Epithelial cell of proximal tubule (primary cell): ENCODE measurements around the gene RGS10. TPM values are rescaled to one million over a fixed set of nuclear protein-coding genes. Genes with fewer than 3 reads are reported as not detected.

ENCODE experiments used
- DNase-seq: peaks from one replicate; pipeline ENCODE4 v3.0.0-alpha.2; 2011; ENCODE audit warnings: low read depth
- H3K4me3 ChIP-seq: 2 replicates; pipeline ENCODE4 v1.5.1; 2011; ENCODE audit warnings: low read depth, mild to moderate bottlenecking, low read length
- total RNA-seq: library from RNA; depleted of rRNA; stranded (reverse); fragments of >200 nt; gene quantifications from 2 replicates; pipeline ENCODE4 v1.2.3, GENCODE V29; 2015
- TF ChIP-seq, protein P1 (sequence below): conservative IDR thresholded peaks from 2 replicates; pipeline ENCODE4 v1.5.1; 2012; ENCODE audit warnings: low read depth, mild to moderate bottlenecking, low read length

RGS10 gene
- total RNA-seq, 1 donor from 2014 or later, result 85.9 TPM

DNA sequence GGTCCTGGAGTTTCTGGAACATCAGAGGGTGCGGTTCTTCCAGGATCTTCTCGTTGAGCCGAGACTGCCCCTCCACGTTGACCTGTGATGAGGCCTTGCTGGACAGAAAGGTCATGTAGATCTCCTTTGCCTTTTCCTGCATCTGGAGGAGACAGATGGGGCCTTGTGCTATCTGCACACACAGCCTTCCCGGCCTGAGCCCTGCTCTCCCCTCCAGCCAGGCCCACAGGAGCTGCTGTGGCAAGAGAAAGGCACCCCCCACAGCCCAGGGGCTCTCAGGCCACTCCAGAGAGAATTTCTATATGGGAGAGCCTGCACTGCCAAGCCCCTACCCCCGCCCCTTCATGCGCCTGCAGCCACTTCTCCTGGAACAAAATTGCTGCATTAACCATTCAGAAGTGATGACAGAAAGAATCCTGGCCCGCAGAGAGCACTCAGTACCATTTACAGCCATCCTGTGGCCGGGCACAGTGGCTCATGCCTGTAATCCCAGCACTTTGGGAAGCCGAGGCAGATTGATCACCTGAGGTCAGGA lies 26.9 kb downstream of the RGS10 start:
- TF ChIP-seq, protein P1, sequence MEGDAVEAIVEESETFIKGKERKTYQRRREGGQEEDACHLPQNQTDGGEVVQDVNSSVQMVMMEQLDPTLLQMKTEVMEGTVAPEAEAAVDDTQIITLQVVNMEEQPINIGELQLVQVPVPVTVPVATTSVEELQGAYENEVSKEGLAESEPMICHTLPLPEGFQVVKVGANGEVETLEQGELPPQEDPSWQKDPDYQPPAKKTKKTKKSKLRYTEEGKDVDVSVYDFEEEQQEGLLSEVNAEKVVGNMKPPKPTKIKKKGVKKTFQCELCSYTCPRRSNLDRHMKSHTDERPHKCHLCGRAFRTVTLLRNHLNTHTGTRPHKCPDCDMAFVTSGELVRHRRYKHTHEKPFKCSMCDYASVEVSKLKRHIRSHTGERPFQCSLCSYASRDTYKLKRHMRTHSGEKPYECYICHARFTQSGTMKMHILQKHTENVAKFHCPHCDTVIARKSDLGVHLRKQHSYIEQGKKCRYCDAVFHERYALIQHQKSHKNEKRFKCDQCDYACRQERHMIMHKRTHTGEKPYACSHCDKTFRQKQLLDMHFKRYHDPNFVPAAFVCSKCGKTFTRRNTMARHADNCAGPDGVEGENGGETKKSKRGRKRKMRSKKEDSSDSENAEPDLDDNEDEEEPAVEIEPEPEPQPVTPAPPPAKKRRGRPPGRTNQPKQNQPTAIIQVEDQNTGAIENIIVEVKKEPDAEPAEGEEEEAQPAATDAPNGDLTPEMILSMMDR, result no peak
- H3K4me3 ChIP-seq, result no peak overlapping the region
- no peak for DNase-seq

DNA sequence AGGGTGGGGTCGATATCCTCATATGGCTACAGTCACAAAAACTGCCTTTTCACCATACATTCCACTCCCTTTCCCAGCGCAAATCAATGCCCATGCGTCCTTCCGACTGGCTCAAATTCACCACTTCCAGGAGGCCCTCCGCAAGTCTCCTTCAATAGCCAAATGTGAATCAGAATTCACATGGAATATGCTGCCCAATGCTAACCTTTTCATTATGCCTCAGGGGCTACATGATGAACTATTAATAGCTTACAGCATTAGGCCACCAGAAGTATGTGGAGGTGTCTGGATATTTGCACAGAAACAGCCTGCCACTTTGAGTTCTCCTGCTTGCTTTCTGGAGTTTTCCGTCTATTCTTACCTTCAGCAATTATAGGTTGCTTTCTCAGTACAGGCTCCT lies 27.7 kb downstream of the RGS10 start:
- TF ChIP-seq, protein P1, result no peak
- DNase-seq, result no peak
- H3K4me3 ChIP-seq, result no peak overlapping the region

DNA sequence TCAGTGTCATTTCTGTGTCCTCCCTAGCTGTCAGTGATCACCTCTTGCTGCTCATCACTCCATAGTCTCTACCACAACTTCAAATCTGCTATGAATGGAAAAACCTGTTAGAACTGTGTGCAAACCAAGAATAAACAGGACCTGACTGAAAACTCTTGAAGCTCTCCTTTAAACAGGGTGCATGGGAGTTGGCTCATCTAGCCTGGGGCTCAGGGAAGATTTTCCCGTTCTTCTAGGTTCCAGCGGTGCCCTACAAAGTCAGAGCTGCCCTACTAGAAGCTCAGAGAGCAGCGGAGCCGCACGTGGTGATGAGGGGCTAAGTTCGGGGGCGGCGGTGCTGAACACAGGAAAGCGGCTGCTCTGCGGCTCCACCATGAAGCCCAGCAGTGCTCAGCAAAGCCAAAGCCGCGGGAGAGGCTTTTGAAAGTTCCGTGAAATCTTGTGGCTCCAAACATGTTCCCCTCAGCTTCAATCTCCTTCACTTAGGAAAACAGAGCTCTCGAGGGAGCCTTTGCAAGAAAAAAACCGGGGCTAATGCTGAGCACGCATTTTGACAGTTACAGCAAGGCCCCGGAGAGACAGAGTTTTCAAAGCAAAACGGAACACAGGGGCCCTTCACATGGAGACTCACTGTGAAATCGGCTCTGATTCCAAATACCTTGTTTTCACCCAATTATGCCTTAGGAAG lies 30.5 kb downstream of the RGS10 start:
- TF ChIP-seq, protein P1, result no peak
- no peak for DNase-seq
- H3K4me3 ChIP-seq, result no peak overlapping the region

DNA sequence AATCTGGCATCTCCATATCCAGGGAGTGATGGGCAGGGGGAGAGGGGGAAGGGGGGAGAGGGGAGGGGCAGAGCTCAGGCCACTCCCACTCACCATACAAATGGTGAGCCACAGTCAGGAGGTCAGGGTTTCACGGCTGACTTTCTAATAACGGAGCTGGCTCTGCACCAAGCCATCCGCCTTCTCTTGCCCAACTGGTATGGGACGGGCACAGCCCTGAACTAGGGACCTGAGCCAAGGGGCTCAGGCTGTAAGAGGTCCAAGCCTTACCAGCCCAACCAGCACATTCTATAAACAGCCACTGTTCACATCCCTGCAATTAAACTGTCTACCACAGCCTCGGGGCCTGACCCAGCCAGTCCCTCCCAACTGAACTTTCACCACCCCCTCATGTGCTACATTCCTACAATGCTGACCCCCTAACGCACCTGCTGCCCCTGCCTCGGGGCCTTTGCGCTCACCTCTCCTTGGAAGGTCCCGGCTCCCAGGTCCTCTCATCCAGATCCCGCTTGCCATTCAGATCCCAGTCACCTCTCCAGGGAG lies 32.5 kb downstream of the RGS10 start:
- DNase-seq, result no peak
- TF ChIP-seq, protein P1, result no peak
- H3K4me3 ChIP-seq, result no peak overlapping the region

DNA sequence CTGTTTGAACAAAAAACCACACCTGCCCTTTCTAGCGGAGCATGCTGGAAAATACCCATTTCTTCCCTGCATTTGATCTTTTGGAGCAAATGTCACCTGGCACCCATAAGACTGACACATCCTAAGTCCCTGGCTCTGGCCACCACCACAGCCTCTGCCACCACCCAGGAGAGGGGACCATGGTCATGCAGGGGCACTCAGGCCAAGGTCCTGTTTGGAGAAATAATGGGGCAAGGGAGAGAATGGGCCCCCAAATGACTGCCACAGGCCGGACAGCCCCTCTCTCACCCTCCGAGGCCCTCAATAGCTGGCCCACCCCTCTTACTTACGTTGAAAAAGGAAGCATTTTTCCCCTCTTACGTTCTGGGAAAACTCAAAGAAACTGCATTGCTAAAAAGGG lies 35.4 kb downstream of the RGS10 start:
- no peak overlapping the region for H3K4me3 ChIP-seq
- TF ChIP-seq, protein P1, result no peak
- no peak for DNase-seq

DNA sequence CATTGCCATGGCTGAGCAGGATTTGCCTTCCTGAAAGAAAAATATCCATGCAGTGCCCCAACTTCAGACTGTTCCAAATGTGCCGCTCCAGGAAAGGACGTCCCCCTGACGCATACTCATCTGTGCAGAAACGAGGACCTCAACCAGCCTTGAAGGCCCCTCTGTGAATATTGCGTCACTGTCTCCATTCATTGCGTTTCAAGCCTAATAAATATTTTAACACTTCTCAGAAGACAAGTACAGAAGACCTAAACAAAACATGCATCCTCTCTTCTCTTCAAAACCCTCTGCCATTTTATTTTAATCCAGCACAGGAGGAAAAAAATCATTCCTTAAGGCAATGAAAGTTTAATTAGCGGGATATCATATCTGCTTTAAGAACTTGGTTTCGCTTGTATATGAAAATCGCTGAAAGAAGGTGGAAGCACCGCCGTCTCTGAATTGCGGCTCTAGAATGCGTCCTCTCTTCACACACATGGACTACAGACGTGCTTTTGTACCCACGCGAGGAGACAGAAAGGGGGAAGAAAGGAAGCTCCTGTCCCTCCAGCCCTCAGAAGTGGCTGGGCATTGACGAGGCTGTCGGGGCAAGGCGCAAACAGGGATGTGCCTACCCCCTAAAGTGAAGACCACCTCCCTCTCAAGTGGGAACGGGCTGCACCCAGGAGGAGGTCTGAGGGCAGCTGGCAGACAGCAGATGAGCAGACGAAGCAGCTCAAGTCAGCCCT lies 36.8 kb downstream of the RGS10 start:
- DNase-seq, result no peak
- H3K4me3 ChIP-seq, result no peak overlapping the region
- TF ChIP-seq, protein P1, result no peak
